ENCODE data around the gene HSD17B1. TPM values are rescaled to one million over a fixed set of nuclear protein-coding genes. Genes with fewer than 3 reads are reported as not detected.

Gene HSD17B1
- total RNA-seq, 2 experiments from 2014 or later = 0.19 to 0.29 TPM

DNA sequence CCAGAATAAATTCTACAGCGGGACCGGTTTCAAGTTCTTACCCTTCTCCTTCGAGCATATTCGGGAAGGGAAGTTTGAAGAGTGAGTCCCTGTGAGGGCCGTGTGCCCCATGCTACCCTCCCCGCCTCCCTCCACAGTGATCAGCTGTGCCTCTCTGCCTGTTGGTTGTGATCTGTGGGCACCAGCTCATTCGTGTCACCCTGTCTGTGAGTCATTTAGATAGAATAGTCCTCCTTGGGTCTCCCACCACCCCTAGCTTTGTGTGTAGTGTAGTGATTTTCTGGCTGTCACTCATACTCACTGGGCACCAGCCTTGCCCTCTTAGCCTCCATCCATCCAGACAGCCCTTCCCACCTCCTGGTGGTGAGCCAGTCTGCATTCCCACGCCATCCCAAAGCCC lies 31.7 kb upstream of the HSD17B1 start:
- POLR2A ChIA-PET = interaction anchor here (0.6 kb wide), 1 partner anchor 91 kb away, joined by 5 read pairs; no protein-coding TSS in a partner anchor

DNA sequence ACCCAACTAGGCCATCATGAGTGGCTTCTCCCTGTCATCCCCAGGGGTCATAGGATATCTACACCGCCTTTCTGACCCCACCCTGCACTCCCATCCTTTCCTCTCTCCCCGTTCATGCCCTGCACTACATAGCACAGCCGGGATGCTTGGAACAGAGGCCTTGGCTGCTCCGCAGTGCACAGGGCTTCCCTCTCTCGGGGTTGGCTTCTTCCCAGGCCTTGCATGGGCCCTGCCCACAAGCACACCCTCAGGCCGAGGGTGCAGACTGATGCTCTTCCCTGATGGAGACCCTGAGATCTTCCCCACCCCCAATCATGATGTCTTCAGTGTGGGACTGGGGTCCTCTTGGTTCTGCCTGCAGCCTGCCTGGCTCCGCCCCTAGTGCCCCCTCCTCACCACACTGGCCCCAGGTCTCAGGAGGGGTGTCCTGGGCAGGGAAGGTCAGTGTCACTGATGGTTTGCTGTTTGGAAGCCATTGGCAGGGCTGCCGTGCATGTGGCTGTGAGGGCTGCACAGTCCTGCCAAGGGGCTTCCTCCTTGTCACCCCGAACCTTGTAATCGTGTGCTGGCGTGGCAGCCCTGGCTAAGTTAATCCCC lies 31.0 kb upstream of the HSD17B1 start:
- ChIA-PET POLR2A (no interaction called here), CTCF (interaction anchor here (1.5 to 1.9 kb wide), 2 partner anchors 8 to 27 kb away, joined by 3 to 5 read pairs; no protein-coding TSS in a partner anchor)

More for the DNA sequence above, 31.7 kb upstream of the HSD17B1 start:
- CTCF ChIA-PET = interaction anchor here (1.5 to 2.8 kb wide), 4 partner anchors 9 to 92 kb away, joined by 3 to 10 read pairs (median 6); no protein-coding TSS in a partner anchor

DNA sequence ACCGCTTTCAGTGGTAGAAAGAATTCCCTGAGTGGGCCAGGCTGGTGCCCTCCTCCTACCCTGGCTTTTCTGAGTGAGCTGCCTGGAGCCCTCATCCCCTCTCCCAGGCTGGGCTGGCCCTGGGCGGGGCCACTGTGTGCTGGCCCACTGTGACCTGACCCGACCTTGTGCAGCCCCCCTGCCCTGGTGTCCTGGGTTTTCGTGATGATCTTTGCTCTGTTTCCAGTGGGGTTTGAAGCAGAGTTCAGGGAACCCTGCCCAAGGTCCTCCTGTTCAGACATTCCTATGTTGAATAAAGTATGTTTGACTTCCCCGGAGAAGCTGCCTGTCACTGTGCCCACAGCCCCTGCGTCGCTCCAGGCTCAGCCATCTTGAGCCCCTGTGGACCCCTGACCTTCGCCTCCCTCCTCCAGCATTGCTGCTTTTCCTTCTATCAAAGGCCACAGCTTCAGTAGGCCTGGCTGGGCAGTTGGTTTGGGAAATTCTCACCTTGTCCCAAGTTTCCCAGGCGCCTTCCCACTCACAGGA lies 30.4 kb upstream of the HSD17B1 start:
- ChIA-PET POLR2A (no interaction called here), CTCF (no interaction called here)

DNA sequence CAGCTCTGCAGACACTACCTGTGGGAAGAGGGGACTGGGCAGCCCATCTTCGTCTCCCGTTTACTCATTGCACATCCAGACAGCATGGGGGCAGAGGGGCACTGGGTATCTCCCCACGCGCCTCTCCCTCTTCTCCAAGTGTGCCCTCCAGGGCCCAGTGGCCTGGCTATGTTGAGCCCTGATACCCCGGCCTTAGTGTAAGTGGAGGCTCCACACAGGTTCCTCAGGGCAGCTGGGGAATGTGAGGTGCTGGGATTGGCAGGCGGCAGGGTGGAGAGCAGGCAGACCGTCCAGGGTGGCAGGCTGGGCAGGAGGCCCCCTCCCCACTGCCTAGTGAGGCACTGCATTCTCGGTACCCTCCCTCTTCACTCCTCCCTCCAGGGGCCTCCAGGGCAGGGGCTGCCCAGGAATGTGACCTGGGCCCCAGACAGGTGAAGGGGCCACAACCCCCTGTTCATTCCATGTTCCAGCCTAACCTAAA lies 29.9 kb upstream of the HSD17B1 start:
- CTCF ChIA-PET = no interaction called here
- POLR2A ChIA-PET = no interaction called here

DNA sequence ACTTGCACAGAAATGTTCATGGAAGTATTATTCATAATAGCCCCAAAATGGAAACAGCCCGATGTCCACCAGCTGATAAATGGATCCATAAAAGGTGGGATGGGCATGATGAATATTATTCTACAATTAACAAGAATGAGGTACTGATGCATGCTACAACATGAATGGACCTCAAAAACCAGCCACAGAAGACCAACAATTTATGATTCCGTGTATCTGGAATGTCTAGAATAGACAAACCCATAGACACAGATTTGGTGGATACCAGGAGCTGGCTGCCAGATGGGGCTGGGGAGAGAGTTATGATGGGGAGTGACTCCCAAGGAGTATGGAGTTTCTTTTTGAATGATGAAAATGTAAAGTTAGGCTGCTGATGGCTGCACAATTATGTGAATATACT lies 27.5 kb upstream of the HSD17B1 start:
- CTCF ChIA-PET = interaction anchor here (1.1 kb wide), 1 partner anchor 51 kb away, joined by 3 read pairs; no protein-coding TSS in a partner anchor
- POLR2A ChIA-PET = no interaction called here

DNA sequence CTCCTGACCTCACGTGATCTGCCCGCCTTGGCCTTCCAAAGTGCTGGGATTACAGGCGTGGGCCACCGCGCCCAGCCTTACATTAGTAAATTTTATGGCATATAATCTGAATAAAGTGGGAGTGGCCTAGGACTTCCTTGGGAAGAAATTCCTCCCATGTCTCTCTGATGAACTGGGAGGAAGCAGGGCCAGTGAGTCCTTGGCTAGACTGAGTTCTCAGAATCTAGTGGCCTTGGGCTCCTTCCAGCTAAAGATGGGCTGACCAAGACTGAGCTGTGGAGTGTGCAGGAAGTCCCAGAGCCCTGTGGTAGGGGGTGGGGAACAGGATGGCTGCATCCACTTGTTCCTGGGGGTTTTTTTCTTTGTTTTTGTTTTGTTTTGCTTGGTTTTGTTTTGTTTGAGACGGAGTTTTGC lies 26.7 kb upstream of the HSD17B1 start:
- CTCF ChIA-PET = interaction anchor here (1.0 to 1.8 kb wide), 4 partner anchors 10 to 214 kb away, joined by 4 to 10 read pairs (median 6); partner anchors contain the start of gene NAGLU

DNA sequence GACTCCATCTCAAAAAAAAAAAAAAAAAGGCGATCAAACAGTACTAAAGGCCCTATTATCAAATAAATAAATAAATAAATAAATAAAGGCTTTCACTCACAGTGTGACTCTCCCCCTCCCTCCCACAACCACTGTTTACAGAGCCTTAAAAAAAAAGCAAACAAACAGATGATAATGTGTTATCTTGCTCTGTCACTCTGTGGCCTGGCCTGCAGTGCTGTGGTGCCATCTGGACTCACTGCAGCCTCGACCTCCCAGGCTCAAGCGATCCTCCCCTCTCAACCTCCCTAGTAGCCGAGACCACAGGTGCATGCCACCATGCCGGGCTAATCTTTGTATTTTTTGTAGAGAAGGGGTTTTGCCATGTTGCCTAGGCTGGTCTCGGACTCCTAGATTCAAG lies 24.8 kb upstream of the HSD17B1 start:
- POLR2A ChIA-PET = no interaction called here
- CTCF ChIA-PET = interaction anchor here (0.6 to 1.8 kb wide), 15 partner anchors 8 to 218 kb away, joined by 3 to 10 read pairs (median 3); partner anchors contain the start of genes CAVIN1 and NAGLU

More for the DNA sequence above, 26.7 kb upstream of the HSD17B1 start:
- POLR2A ChIA-PET = no interaction called here

DNA sequence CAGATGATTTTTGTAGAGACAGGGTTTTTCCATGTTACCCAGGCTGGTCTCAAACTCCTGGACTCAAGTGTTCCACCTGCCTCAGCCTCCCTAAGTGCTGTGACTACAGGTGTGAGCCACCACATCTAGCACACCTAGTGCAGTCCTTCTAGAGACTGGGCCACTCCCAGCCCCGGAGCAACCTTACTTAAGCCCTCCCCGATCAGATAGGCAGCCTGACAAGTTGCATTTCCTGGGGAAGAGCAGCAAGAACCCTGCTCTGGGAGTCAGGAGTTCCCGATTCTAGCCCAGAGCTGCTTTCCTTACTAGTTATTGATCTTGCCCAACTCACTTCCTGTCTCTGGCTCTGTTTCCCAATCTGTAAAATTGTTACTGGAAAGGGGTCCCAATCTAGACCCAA lies 23.7 kb upstream of the HSD17B1 start:
- CTCF ChIA-PET = interaction anchor here (2.0 kb wide), 1 partner anchor 12 kb away, joined by 6 read pairs; no protein-coding TSS in a partner anchor
- POLR2A ChIA-PET = no interaction called here

DNA sequence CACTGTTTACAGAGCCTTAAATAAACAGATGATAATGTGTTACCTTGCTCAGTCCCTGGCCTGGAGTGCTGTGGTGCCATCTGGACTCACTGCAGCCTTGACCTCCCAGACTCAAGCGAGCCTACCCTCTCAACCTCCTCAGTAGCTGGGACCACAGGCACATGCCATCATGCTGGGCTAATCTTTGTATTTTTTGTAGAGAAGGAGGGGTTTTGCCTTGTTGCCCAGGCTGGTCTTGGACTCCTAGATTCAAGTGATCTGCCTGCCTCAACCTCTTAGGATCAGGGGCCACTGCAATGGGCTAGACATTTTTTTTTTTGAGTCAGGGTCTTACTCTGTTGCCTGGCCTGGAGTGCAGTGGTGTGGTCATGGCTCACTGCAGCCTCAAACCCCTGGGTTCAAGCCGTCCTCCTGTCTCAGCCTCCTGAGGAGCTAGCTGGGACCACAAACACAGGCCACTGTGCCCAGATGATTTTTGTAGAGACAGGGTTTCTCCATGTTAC lies 21.7 kb upstream of the HSD17B1 start:
- CTCF ChIA-PET = interaction anchor here (0.6 to 2.0 kb wide), 9 partner anchors 14 to 464 kb away, joined by 3 to 6 read pairs (median 3); no protein-coding TSS in a partner anchor
- POLR2A ChIA-PET = interaction anchor here (0.6 kb wide), 1 partner anchor 12 kb away, joined by 3 read pairs; no protein-coding TSS in a partner anchor

DNA sequence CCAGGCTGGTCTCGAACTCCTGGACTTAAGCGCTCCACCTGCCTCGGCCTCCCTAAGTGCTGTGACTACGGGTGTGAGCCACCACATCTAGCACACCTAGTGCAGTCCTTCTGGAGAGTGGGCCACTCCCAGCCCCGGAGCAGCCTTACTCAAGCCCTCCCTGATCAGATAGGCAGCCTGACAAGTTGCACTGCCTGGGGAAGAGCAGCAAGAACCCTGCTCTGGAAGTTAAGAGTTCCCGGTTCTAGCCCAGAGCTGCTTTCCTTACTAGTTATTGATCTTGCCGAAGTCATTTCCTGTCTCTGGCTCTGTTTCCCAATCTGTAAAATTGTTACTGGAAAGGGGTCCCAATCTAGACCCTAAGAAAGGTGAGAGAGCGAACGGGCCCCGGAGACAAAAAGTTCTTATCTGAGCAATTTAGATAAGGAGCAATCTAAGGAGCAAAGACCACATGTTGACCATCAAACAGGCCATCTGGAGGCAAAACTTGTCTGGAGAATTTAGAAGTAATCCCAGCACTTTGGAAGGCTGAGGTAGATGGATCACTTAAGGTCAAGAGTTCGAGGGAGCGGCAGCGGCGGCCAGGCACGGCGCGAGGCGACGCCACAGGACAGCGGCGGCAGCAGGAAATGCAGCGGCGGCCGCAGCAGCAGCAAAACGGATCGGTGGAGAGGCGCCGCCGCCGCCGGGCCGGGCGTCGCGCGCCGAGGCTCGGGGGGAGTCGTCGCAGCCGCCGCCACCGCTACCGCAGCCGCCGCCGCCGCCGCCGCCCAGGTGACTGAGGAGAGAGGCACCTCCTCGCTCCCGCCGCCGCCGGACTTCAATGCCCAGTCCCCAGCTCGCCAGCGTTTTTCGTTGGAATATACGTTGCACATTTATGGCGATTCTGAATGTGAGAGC lies 21.0 kb upstream of the HSD17B1 start:
- ChIA-PET CTCF (interaction anchor here (0.6 to 1.6 kb wide), 4 partner anchors 11 to 209 kb away, joined by 3 to 6 read pairs (median 4); no protein-coding TSS in a partner anchor), POLR2A (no interaction called here)

DNA sequence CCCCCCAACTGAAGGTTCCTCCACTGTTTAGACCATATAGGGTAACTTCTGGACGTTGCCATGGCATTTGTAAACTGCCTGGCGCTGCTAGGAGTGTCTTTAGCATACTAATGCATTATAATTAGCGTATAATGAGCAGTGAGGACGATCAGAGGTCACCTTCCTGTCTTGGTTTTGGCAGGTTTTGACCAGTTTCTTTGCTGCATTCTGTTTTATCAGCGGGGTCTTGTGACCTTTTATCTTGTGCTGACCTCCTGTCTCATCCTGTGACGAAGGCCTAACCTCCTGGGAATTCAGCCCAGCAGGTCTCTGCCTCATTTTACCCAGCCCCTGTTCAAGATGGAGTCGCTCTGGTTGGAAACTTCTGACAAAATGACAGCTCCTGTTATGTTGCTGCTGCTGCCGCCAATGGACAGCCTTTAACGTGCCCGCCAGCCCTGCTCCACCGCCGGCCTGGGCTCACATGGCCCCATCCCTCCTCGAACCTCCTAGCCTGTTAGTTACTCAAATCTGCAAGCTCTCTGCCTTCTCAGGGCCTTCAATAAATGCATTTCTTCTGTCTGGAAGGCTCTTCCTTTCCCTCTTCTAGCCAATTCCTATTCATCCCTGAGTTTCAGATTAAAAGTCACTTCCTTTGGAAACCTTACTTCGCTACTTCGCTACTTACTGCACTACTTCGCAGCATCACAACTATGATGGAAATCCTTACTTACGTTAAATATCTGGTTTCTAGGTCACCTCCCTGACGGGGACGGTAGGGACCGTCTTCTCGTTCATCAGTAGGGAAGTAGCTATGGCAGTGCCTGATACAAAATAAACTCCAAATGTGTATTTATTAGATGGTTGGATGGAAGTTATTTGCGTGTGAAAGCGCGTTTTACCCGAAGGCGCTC lies 17.3 kb upstream of the HSD17B1 start:
- ChIA-PET CTCF (interaction anchor here (1.0 to 1.6 kb wide), 6 partner anchors 8 to 121 kb away, joined by 3 to 8 read pairs (median 4); no protein-coding TSS in a partner anchor), POLR2A (interaction anchor here (0.6 to 1.0 kb wide), 2 partner anchors 16 to 32 kb away, joined by 3 read pairs; no protein-coding TSS in a partner anchor)

DNA sequence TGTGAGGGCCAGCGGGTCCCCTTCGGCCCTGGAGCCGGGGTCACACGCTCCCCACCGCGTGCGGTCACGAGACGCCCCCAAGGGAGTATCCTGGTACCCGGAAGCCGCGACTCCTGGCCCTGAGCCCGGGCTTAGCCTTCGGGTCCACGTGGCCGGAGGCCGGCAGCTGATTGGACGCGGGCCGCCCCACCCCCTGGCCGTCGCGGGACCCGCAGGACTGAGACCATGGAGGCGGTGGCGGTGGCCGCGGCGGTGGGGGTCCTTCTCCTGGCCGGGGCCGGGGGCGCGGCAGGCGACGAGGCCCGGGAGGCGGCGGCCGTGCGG lies 16.7 kb upstream of the HSD17B1 start, which contains the start of gene NAGLU:
TSS of gene NAGLU (plus strand) at position 194 of the 324 bp plus-strand sequence. CDS start at position 226, 32 bp downstream.
- ChIA-PET POLR2A (interaction anchor here (0.6 to 1.0 kb wide), 3 partner anchors 15 to 31 kb away, joined by 3 read pairs; no protein-coding TSS in a partner anchor), CTCF (interaction anchor here (1.0 to 1.6 kb wide), 6 partner anchors 9 to 122 kb away, joined by 3 to 8 read pairs (median 4); no protein-coding TSS in a partner anchor)

DNA sequence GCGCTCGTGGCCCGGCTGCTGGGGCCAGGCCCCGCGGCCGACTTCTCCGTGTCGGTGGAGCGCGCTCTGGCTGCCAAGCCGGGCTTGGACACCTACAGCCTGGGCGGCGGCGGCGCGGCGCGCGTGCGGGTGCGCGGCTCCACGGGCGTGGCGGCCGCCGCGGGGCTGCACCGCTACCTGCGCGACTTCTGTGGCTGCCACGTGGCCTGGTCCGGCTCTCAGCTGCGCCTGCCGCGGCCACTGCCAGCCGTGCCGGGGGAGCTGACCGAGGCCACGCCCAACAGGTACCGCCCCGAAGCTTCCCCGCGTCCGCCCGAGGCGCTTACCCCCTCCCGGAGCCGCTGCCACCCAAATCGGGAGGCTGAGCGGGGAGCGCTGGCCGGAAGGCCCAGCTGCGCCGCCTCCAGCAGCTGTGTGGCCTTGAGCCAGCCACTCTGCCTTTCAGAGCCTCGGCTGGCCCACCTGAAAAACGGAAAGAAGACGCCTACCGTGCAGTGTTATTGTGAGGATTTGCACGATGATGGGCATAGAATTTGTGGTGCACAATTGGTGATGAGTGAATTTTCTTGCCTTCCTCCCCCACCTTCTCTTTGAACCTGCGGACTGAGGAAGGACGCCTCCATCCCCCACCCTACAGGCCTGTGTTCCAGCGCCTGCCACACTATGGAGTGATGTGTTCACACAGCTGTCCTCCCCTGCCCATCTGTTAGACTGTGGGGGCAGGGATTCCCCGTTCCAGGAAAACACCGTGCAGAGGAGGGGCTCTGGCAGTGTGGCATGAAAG lies 16.2 kb upstream of the HSD17B1 start:
- ChIA-PET CTCF (interaction anchor here (1.0 to 1.6 kb wide), 7 partner anchors 9 to 122 kb away, joined by 3 to 8 read pairs (median 4); no protein-coding TSS in a partner anchor), POLR2A (interaction anchor here (0.6 to 1.0 kb wide), 5 partner anchors 10 to 121 kb away, joined by 3 read pairs; no protein-coding TSS in a partner anchor)

DNA sequence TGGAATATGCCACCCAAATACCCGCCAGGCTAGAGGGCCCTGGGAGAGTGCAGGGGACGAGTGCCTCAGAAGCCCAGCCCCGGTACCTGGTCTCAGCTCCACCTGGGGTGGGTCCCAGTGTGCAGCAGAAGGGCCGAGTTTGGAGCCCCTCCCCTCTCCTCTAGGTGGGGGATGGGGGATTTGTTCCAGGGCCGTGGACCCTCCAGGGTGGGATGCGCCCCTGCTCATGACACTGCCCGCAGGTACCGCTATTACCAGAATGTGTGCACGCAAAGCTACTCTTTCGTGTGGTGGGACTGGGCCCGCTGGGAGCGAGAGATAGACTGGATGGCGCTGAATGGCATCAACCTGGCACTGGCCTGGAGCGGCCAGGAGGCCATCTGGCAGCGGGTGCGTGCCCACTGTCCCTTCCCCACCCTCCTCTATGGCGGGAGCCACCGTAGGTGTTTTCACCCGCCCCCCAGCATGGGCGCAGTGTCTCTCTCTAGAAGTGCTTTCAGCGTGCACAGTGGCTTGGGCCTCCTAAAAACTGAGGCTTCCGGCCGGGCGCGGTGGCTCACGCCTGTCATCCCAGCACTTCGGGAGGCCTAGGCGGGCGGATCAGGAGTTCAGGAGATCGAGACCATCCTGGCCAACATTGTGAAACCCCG lies 15.4 kb upstream of the HSD17B1 start:
- POLR2A ChIA-PET = interaction anchor here (1.0 kb wide), 1 partner anchor 10 kb away, joined by 3 read pairs; no protein-coding TSS in a partner anchor
- CTCF ChIA-PET = interaction anchor here (0.7 to 1.6 kb wide), 4 partner anchors 10 to 105 kb away, joined by 3 to 8 read pairs (median 4); no protein-coding TSS in a partner anchor

DNA sequence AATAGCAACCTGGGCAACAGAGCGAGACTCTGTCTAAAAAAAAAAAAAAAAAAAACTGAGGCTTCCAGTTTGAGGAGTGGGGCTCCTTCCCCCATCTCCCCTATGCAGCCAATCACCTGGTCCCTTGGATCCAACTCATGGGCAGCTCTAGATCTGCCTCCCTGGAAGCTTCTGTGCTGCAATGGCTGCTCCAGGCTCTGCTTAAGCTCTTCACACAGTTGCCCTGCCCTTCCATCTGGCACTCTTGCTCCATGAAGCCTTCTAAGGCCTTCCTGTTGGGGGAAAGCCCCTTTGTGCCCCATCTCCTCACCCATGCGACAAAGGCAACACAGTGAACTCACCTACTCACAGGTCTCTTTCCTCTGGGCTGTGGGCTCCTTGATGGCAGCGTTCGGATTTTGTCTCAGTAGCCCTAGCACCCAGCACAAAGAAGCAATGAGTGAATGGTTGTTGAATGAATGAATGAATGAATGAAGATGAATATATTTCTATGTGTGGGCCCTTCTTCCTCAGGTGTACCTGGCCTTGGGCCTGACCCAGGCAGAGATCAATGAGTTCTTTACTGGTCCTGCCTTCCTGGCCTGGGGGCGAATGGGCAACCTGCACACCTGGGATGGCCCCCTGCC lies 14.8 kb upstream of the HSD17B1 start:
- POLR2A ChIA-PET = interaction anchor here (1.0 kb wide), 1 partner anchor 9 kb away, joined by 3 read pairs; no protein-coding TSS in a partner anchor
- CTCF ChIA-PET = interaction anchor here (0.7 to 1.3 kb wide), 2 partner anchors 11 to 16 kb away, joined by 3 to 4 read pairs; no protein-coding TSS in a partner anchor

DNA sequence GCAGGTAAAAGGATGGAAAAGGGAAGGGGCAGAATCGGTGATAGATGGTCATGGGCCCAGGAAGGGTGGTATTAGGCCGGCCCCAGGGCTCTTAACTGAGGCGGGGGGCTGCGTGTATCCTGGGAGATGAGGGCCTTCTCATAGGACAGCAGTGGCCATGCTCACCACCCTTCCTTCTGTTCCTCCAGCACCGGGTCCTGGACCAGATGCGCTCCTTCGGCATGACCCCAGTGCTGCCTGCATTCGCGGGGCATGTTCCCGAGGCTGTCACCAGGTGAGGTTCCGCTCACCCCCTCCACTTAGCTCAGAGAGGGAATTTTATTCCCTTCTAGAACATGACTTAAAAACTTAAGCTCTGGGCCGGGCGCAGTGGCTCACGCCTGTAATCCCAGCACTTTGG lies 14.2 kb upstream of the HSD17B1 start:
- ChIA-PET CTCF (no interaction called here), POLR2A (no interaction called here)
